Heart left ventricle (tissue), 16 donors: ENCODE results near the gene BCKDK. TPM values are rescaled to one million over a fixed set of nuclear protein-coding genes. Genes with fewer than 3 reads are reported as not detected.

Source experiments
- ATAC-seq, 4 donors: fragments of 200-7000 bp; cut with Tn5 transposase; one replicate each; pipeline ENCODE4 v1.9.1; 2020 to 2022; ENCODE audit warnings: moderate library complexity in 4 of 4, mild to moderate bottlenecking in 3 of 4, moderate number of reproducible peaks in 1 of 4
- DNase-seq, 5 donors: peaks; one replicate each; pipeline ENCODE4 v3.0.0-alpha.2; 2020
- H3K27ac ChIP-seq, 12 donors: fragments of 200-600 bp; sonication (generic) in 4 of 12; one replicate each; pipeline versions ENCODE4 v1.5.0 to v1.8.0; 2016 to 2022; ENCODE audit warnings: mild to moderate bottlenecking in 2 of 12
- H3K27me3 ChIP-seq, 9 donors: fragments of 200-600 bp; sonication (generic) in 2 of 9; one replicate each; pipeline versions ENCODE4 v1.5.1 to v1.8.0; 2016 to 2022; ENCODE audit warnings: mild to moderate bottlenecking in 3 of 9
- H3K36me3 ChIP-seq, 9 donors: fragments of 200-600 bp; sonication (generic) in 2 of 9; one replicate each; pipeline versions ENCODE4 v1.5.0 to v1.8.0; 2018 to 2022; ENCODE audit warnings: mild to moderate bottlenecking in 2 of 9
- H3K4me1 ChIP-seq, 12 donors: fragments of 200-600 bp; sonication (generic) in 4 of 12; one replicate each; pipeline versions ENCODE4 v1.5.0 to v1.8.0; 2016 to 2022; ENCODE audit warnings: mild to moderate bottlenecking in 3 of 12
- H3K4me3 ChIP-seq, 12 donors: fragments of 200-600 bp; sonication (generic) in 4 of 12; one replicate each; pipeline versions ENCODE4 v1.5.0 to v1.8.0; 2017 to 2022; ENCODE audit warnings: mild to moderate bottlenecking in 9 of 12, moderate library complexity in 4 of 12
- H3K9me3 ChIP-seq, 12 donors: fragments of 200-600 bp; sonication (generic) in 4 of 12; one replicate each; pipeline versions ENCODE4 v1.5.0 to v1.8.0; 2016 to 2022; ENCODE audit warnings: mild to moderate bottlenecking in 1 of 12
- CTCF ChIP-seq, 12 donors: fragments of 200-600 bp; sonication (generic) in 4 of 12; IDR thresholded peaks; one replicate each; pipeline versions ENCODE4 v1.5.0 to v1.8.0; 2018 to 2022; ENCODE audit warnings: antibody characterized with exemption in 12 of 12, mild to moderate bottlenecking in 5 of 12
- POLR2A ChIP-seq, 2 donors: fragments of 450-650 bp; IDR thresholded peaks; one replicate each; pipeline ENCODE4 v1.6.1; 2017; ENCODE audit warnings: antibody characterized with exemption in 2 of 2, mild to moderate bottlenecking in 2 of 2, moderate library complexity in 2 of 2
- WGBS, 4 donors: extraction: QIAGEN DNeasy Blood & Tissue Kit in 2 of 4; methylation state at CpG; one replicate each; pipeline versions ENCODE4 v1.1.5 to v1.1.7; 2013 to 2018; 5-methylcytosine and 5-hydroxymethylcytosine counted together
- intact Hi-C, 10 donors: fragments of 100-400 bp; cut with DNase I; formaldehyde crosslinking; loops; one replicate each; pipeline versions ENCODE4 v1.11.1 to v1.14.2; 2022
- polyA plus RNA-seq, 2 donors: library from polyadenylated mRNA; stranded (reverse); fragments of 200-250 nt; gene quantifications; one replicate each; pipeline ENCODE4 v1.2.3, GENCODE V29; 2013
- total RNA-seq, 9 donors: library from RNA; depleted of rRNA in 2 of 9; stranded (reverse); fragments of >200 nt in 2 of 9; fragmentation: NEBNext Ultra II Directional in 3 of 9; extraction: Animal tissue kit (Norgen Biotek cat#: 25700) in 3 of 9; gene quantifications; one replicate each; pipeline versions ENCODE4 v1.1.0 to v1.2.4, GENCODE V29; 2016 to 2023
- donor health status: ischemic (EF 13 %, LVEDD 7.1; RV severe dilation, severe dysfunction).
- donor health status: healthy with polysubstance abuse.
- donor health status: DM: no; HTN: yes; CAD: no.
- donor health status: DM: no; HTN: no; CAD: no.
- donor health status: ischemic (EF 25% LVEDD 6.9; RV normal size, moderate dysfunction).
- donor health status: ischemic (EF 25% LVEDD 5.7; RV mildly dilated, moderate dysfunction).
- donor health status: healthy.
- donor health status: DM: yes; HTN: yes; CAD: no.
- donor health status: ischemic (EF 35%, LVEDD 5.7; RV mildly dilated, moderate dysfunction).
- donor health status: nonischemic (EF 11% LVEDD 7.7; RV severe dilation, severe dysfunction).
- donor health status: DM: yes; HTN: yes; CAD: no.
- donor health status: PGD.
- donor health status: ischemic (EF 29% LVEDD 5.4; RV normal size, mild dysfunction).
- donor health status: nonischemic (EF 23%, LVEDD 6.1; RV moderate dilation, normal function).

The BCKDK gene
- total and polyA plus RNA-seq, 11 donors: 42.6 to 134 (median 67.5) TPM

- DNase-seq: no peak
- Histone ChIP-seq H3K36me3 (no peaks in the 10 kb centered on the region), H3K4me3 (no peak overlapping the region), H3K9me3 (no peaks in the 10 kb centered on the region), H3K4me1 (peaks cover 3 to 42% (median 15%) of the 10 kb centered on the region in 12 donors), H3K27ac (no peak overlapping the region), H3K27me3 (peaks cover 0 to 15% (median 7%) of the 10 kb centered on the region in 9 donors)
- intact Hi-C loops: loop anchor here in 5 of 10 donors (5.0 to 10.0 kb wide), 3 partner anchors 158 to 299 kb away; partner anchors contain the start of genes HSD3B7 (in 4 of the 5) and ZNF843 (in 1 of the 5)
- ATAC-seq: no peak
- TF ChIP-seq CTCF (IDR thresholded peaks at IDR 0.05) (no peak), POLR2A (IDR thresholded peaks at IDR 0.05) (no peak)
- WGBS, 4 donors: 81 to 84% (median 82%) methylated on average over 12 of the region's 12 CpGs
These were observed 37.3 kb downstream of the BCKDK start for GRCh38 chr16:31145398-31145990.

GRCh38 chr16:31147574-31147973 is 39.4 kb downstream of the BCKDK start:
- intact Hi-C loops: loop anchor here in 5 of 10 donors (5.0 to 10.0 kb wide), 3 partner anchors 160 to 297 kb away; partner anchors contain the start of genes HSD3B7 (in 4 of the 5) and ZNF843 (in 1 of the 5)

GRCh38 chr16:31148281-31148728 is 40.1 kb downstream of the BCKDK start:
- peaks cover 0 to 30% (median 0%) of the 10 kb centered on the region in 12 donors for H3K4me1 ChIP-seq
- peaks cover 0 to 15% (median 7%) of the 10 kb centered on the region in 9 donors for H3K27me3 ChIP-seq
- DNase-seq (no peak), ATAC-seq (peak in 2 of 4 donors; percentile 40 to 53)
- H3K27ac ChIP-seq: no peak overlapping the region
- no peak for TF ChIP-seq CTCF (IDR thresholded peaks at IDR 0.05)
- no peak for TF ChIP-seq POLR2A (IDR thresholded peaks at IDR 0.05)
- peak overlapping the region in 1 of 12 donors; percentile 20 for H3K4me3 ChIP-seq
- no peaks in the 10 kb centered on the region for H3K9me3 ChIP-seq
- WGBS, 4 donors: 12 to 18% (median 16%) methylated on average over 18 to 40 of the region's 40 CpGs
- H3K36me3 ChIP-seq: no peaks in the 10 kb centered on the region
- intact Hi-C loops: loop anchor here in 5 of 10 donors (5.0 to 10.0 kb wide), 3 partner anchors 161 to 296 kb away; partner anchors contain the start of genes HSD3B7 (in 4 of the 5) and ZNF843 (in 1 of the 5)

More at GRCh38 chr16:31147574-31147973, 39.4 kb downstream of the BCKDK start:
- H3K27me3 ChIP-seq: peaks cover 0 to 15% (median 7%) of the 10 kb centered on the region in 9 donors
- no peak overlapping the region for H3K27ac ChIP-seq
- no peaks in the 10 kb centered on the region for H3K36me3 ChIP-seq
- H3K4me3 ChIP-seq: no peak overlapping the region
- H3K9me3 ChIP-seq: no peaks in the 10 kb centered on the region
- no peak for ATAC-seq
- H3K4me1 ChIP-seq: peaks cover 0 to 37% (median 4%) of the 10 kb centered on the region in 12 donors
- WGBS, 4 donors: 90 to 96% (median 92%) methylated on average over 3 of the region's 3 CpGs
- no peak for TF ChIP-seq CTCF (IDR thresholded peaks at IDR 0.05)
- TF ChIP-seq POLR2A (IDR thresholded peaks at IDR 0.05): no peak
- DNase-seq: no peak

- intact Hi-C loops: loop anchor here in 5 of 10 donors (5.0 to 10.0 kb wide), 3 partner anchors 162 to 296 kb away; partner anchors contain the start of genes HSD3B7 (in 4 of the 5) and ZNF843 (in 1 of the 5)
- peaks cover 0 to 15% (median 7%) of the 10 kb centered on the region in 9 donors for H3K27me3 ChIP-seq
- 71 to 76% (median 75%) methylated on average over 19 to 25 of the region's 25 CpGs for WGBS, 4 donors
- H3K36me3 ChIP-seq: no peaks in the 10 kb centered on the region
- ATAC-seq (no peak), DNase-seq (no peak)
- H3K27ac ChIP-seq: peak overlapping the region in 1 of 12 donors; percentile 63
- H3K4me3 ChIP-seq: peak overlapping the region in 1 of 12 donors; percentile 20
- no peaks in the 10 kb centered on the region for H3K9me3 ChIP-seq
- TF ChIP-seq CTCF (IDR thresholded peaks at IDR 0.05): no peak
- TF ChIP-seq POLR2A (IDR thresholded peaks at IDR 0.05): no peak
- peaks cover 0 to 29% (median 0%) of the 10 kb centered on the region in 12 donors for H3K4me1 ChIP-seq
These were observed 40.7 kb downstream of the BCKDK start for GRCh38 chr16:31148896-31149295.
